Measurements from ENCODE around the gene RALGPS1. TPM values are rescaled to one million over a fixed set of nuclear protein-coding genes. Genes with fewer than 3 reads are reported as not detected.
A peak's percentile ranks its signal among the peaks of the same experiment; 100 is the strongest.

Gene RALGPS1
- total and polyA plus RNA-seq, 2 of the 13 experiments (the other 11 are each of a cell fraction or from before 2014, with no cell fraction given) = 3.7 to 6.5 TPM

DNA sequence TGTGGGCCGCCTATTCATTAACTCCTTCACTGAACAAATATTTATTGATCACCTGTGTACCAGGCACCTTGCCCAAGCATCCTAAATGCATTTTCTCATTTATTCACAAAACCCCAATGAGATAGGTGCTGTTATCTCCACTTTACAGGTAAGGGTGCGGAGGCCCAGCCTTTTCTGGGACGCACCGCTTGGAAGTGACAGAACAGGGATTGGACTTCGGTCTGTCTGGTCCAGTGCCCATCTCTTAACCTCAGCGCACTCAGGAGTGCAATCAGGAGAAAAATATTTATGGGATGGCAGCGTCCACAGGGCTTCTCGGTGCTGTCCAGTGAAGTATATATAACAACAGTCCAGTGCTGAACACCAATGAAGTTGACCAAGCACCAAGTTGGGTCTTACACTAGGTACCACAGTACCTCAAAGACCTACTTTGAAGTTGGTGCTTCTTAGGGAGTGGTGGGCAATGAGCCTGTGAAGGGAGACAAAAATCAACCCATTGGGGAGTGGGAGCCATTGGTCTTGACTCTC is 331.1 kb downstream of the RALGPS1 start:
- Histone ChIP-seq H4K20me1 (ENCODE audit: insufficient read depth, low read length) (no peaks in the 10 kb centered on the region), H3K9ac (ENCODE audit: insufficient read depth, low read depth, low read length) (no peak overlapping the region), H3K79me2 (ENCODE audit: insufficient read depth, low read length) (no peaks in the 10 kb centered on the region), H3K4me1 (ENCODE audit: insufficient read depth, low read length) (peaks cover 10% of the 10 kb centered on the region; the same call in 1 of the 2 replicates), H2AFZ (ENCODE audit: low read length) (no peak overlapping the region), H3K4me3 (replicated peaks in 1 of 3; ENCODE audit: insufficient read depth in 1 of 3, low read depth in 2 of 3, low read length in 3 of 3) (0 out of 6 replicates have a peak overlapping the region, but pooled peaks of 1 of the 3 experiments have one; percentile 27), H3K27me3 (ENCODE audit: control insufficient read depth in 1 of 2, insufficient read depth in 2 of 2, low read length in 2 of 2) (no peaks in the 10 kb centered on the region), H3K4me2 (ENCODE audit: low read depth, low read length) (peak overlapping the region; percentile 19; the same call in 1 of the 2 replicates), H3K27ac (ENCODE audit: extremely low read length, insufficient read depth, low read length) (no peak overlapping the region), H3K9me3 (ENCODE audit: low read length) (no peaks in the 10 kb centered on the region), H3K36me3 (replicated peaks in 1 of 2; ENCODE audit: control insufficient read depth in 1 of 2, insufficient read depth in 2 of 2, low read length in 2 of 2) (peaks cover 1 to 5% of the 10 kb centered on the region in 2 experiments; a peak in 3 of 5 replicates)
- DNase-seq (ENCODE audit: low spot score) (no peak), ATAC-seq (no peak), FAIRE-seq (no peak)
- ChIA-PET CTCF (ENCODE audit: low intra/inter-chr PET ratio, low total read pairs) (no interaction called here), POLR2A (no interaction called here)
- intact Hi-C loops (cut with micrococcal nuclease; ENCODE audit: unreplicated experiment) (no loop called here), in situ Hi-C loops (cut with HindIII; ENCODE audit: extremely low pct_ligation_motif_present, low pct_unique_long_range_greater_than_20kb) (no loop called here)
- TF ChIP-seq, protein P1, sequence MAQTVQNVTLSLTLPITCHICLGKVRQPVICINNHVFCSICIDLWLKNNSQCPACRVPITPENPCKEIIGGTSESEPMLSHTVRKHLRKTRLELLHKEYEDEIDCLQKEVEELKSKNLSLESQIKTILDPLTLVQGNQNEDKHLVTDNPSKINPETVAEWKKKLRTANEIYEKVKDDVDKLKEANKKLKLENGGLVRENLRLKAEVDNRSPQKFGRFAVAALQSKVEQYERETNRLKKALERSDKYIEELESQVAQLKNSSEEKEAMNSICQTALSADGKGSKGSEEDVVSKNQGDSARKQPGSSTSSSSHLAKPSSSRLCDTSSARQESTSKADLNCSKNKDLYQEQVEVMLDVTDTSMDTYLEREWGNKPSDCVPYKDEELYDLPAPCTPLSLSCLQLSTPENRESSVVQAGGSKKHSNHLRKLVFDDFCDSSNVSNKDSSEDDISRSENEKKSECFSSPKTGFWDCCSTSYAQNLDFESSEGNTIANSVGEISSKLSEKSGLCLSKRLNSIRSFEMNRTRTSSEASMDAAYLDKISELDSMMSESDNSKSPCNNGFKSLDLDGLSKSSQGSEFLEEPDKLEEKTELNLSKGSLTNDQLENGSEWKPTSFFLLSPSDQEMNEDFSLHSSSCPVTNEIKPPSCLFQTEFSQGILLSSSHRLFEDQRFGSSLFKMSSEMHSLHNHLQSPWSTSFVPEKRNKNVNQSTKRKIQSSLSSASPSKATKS (CRISPR knock-in tag; IDR thresholded peaks at IDR 0.05) = no peak
- TF ChIP-seq, protein P2, sequence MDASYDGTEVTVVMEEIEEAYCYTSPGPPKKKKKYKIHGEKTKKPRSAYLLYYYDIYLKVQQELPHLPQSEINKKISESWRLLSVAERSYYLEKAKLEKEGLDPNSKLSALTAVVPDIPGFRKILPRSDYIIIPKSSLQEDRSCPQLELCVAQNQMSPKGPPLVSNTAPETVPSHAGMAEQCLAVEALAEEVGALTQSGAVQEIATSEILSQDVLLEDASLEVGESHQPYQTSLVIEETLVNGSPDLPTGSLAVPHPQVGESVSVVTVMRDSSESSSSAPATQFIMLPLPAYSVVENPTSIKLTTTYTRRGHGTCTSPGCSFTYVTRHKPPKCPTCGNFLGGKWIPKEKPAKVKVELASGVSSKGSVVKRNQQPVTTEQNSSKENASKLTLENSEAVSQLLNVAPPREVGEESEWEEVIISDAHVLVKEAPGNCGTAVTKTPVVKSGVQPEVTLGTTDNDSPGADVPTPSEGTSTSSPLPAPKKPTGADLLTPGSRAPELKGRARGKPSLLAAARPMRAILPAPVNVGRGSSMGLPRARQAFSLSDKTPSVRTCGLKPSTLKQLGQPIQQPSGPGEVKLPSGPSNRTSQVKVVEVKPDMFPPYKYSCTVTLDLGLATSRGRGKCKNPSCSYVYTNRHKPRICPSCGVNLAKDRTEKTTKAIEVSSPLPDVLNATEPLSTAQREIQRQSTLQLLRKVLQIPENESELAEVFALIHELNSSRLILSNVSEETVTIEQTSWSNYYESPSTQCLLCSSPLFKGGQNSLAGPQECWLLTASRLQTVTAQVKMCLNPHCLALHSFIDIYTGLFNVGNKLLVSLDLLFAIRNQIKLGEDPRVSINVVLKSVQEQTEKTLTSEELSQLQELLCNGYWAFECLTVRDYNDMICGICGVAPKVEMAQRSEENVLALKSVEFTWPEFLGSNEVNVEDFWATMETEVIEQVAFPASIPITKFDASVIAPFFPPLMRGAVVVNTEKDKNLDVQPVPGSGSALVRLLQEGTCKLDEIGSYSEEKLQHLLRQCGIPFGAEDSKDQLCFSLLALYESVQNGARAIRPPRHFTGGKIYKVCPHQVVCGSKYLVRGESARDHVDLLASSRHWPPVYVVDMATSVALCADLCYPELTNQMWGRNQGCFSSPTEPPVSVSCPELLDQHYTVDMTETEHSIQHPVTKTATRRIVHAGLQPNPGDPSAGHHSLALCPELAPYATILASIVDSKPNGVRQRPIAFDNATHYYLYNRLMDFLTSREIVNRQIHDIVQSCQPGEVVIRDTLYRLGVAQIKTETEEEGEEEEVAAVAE (CRISPR knock-in tag; IDR thresholded peaks at IDR 0.05; ENCODE audit: borderline replicate concordance) = no peak
- no peak for TF ChIP-seq RFX1 (IDR thresholded peaks at IDR 0.05)
- TF ChIP-seq, protein P3, sequence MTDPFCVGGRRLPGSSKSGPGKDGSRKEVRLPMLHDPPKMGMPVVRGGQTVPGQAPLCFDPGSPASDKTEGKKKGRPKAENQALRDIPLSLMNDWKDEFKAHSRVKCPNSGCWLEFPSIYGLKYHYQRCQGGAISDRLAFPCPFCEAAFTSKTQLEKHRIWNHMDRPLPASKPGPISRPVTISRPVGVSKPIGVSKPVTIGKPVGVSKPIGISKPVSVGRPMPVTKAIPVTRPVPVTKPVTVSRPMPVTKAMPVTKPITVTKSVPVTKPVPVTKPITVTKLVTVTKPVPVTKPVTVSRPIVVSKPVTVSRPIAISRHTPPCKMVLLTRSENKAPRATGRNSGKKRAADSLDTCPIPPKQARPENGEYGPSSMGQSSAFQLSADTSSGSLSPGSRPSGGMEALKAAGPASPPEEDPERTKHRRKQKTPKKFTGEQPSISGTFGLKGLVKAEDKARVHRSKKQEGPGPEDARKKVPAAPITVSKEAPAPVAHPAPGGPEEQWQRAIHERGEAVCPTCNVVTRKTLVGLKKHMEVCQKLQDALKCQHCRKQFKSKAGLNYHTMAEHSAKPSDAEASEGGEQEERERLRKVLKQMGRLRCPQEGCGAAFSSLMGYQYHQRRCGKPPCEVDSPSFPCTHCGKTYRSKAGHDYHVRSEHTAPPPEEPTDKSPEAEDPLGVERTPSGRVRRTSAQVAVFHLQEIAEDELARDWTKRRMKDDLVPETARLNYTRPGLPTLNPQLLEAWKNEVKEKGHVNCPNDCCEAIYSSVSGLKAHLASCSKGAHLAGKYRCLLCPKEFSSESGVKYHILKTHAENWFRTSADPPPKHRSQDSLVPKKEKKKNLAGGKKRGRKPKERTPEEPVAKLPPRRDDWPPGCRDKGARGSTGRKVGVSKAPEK (CRISPR knock-in tag; IDR thresholded peaks at IDR 0.05; ENCODE audit: borderline replicate concordance) = no peak
- TF ChIP-seq, protein P4, sequence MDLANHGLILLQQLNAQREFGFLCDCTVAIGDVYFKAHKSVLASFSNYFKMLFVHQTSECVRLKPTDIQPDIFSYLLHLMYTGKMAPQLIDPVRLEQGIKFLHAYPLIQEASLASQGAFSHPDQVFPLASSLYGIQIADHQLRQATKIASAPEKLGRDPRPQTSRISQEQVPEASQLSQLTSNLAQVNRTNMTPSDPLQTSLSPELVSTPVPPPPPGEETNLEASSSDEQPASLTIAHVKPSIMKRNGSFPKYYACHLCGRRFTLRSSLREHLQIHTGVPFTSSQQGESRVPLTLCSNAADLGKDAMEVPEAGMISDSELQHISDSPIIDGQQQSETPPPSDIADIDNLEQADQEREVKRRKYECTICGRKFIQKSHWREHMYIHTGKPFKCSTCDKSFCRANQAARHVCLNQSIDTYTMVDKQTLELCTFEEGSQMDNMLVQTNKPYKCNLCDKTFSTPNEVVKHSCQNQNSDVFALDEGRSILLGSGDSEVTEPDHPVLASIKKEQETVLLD (CRISPR knock-in tag; IDR thresholded peaks at IDR 0.05; ENCODE audit: low read depth) = no peak
- TF ChIP-seq, protein P5, sequence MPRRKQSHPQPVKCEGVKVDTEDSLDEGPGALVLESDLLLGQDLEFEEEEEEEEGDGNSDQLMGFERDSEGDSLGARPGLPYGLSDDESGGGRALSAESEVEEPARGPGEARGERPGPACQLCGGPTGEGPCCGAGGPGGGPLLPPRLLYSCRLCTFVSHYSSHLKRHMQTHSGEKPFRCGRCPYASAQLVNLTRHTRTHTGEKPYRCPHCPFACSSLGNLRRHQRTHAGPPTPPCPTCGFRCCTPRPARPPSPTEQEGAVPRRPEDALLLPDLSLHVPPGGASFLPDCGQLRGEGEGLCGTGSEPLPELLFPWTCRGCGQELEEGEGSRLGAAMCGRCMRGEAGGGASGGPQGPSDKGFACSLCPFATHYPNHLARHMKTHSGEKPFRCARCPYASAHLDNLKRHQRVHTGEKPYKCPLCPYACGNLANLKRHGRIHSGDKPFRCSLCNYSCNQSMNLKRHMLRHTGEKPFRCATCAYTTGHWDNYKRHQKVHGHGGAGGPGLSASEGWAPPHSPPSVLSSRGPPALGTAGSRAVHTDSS (CRISPR knock-in tag; conservative IDR thresholded peaks at IDR 0.05) = no peak
- WGBS (ENCODE audit: low lambda C conversion rate) = 99% methylated on average over 7 of the region's 8 CpGs
- BruUV-seq (replicated peaks) = no TSS peak

Measured in HepG2 (cell line).